Tibial nerve (tissue), 4 donors: ENCODE data around the gene DPP10. TPM values are rescaled to one million over a fixed set of nuclear protein-coding genes. Genes with fewer than 3 reads are reported as not detected.

ENCODE experiments used
- DNase-seq, 2 donors: peaks; one replicate each; pipeline ENCODE4 v3.0.0-alpha.2; 2019; ENCODE audit warnings: low spot score in 2 of 2
- H3K27ac ChIP-seq, 4 donors: fragments of 200-600 bp; sonication (generic) in 3 of 4; one replicate each; pipeline ENCODE4 v1.5.1; 2017 to 2019; ENCODE audit warnings: mild to moderate bottlenecking in 1 of 4
- H3K27me3 ChIP-seq, 2 donors: fragments of 200-600 bp; sonication (generic) in 1 of 2; one replicate each; pipeline versions ENCODE4 v1.5.1 to v1.6.0; 2017 to 2019
- H3K36me3 ChIP-seq, 3 donors: fragments of 200-600 bp; sonication (generic); one replicate each; pipeline ENCODE4 v1.5.1; 2018 to 2019
- H3K4me1 ChIP-seq, 4 donors: fragments of 200-600 bp; sonication (generic) in 3 of 4; one replicate each; pipeline ENCODE4 v1.5.1; 2017 to 2019
- H3K4me3 ChIP-seq, 4 donors: fragments of 200-600 bp; sonication (generic) in 3 of 4; one replicate each; pipeline ENCODE4 v1.5.1; 2017 to 2019; ENCODE audit warnings: mild to moderate bottlenecking in 1 of 4, moderate library complexity in 1 of 4
- H3K9me3 ChIP-seq, 4 donors: fragments of 200-600 bp; sonication (generic) in 3 of 4; one replicate each; pipeline ENCODE4 v1.5.1; 2017 to 2019
- EP300 ChIP-seq, 2 donors: sonication (generic); formaldehyde crosslinking; IDR thresholded peaks; one replicate each; pipeline ENCODE4 v1.6.1; 2017; ENCODE audit warnings: antibody characterized with exemption in 2 of 2, mild to moderate bottlenecking in 1 of 2
- POLR2A ChIP-seq, 2 donors: fragments of 450-650 bp; IDR thresholded peaks; one replicate each; pipeline ENCODE4 v1.6.1; 2017; ENCODE audit warnings: antibody characterized with exemption in 2 of 2, mild to moderate bottlenecking in 2 of 2, moderate library complexity in 2 of 2
- whole genome bisulfite sequencing, 2 donors: methylation state at CpG; one replicate each; pipeline ENCODE4 v1.1.5; 2018; 5-methylcytosine and 5-hydroxymethylcytosine counted together
- total RNA-seq, 4 donors: library from RNA; depleted of rRNA; stranded (reverse); fragments of >200 nt; gene quantifications; one replicate each; pipeline ENCODE4 v1.1.0, GENCODE V29; 2016
- TF ChIP-seq, protein P1 (sequence below), 5 experiments: fragments of 200-600 bp in 3 of 5; fragments of 450-650 bp in 2 of 5; sonication (generic) in 3 of 5; IDR thresholded peaks; one replicate each; pipeline ENCODE4 v1.5.1; 2016 to 2019; ENCODE audit warnings: antibody characterized with exemption in 5 of 5, mild to moderate bottlenecking in 3 of 5, moderate library complexity in 2 of 5

Gene DPP10
- total RNA-seq, 4 donors from 2014 or later, result 0.20 to 2.1 TPM; not detected in 2

DNA sequence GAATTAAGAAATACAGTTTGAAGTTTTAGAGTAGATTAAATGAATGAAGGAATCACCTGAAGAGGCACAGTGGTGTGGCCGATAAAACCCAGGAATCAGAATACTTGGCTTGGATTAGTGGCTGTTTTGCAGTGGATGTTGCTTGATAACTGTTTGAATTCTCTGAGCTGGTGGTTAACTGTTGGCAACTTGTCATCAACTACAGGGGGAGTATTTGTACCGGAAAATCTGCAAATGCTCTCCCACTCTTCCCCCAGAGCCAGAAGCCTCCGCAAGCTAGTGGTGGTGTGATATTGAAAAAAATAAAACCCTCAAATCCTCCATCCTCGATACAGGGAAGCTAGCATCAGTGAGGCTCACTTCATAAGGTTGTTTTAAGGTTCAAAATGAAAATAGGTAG is 326.7 kb downstream of the DPP10 start:
- Histone ChIP-seq H3K27ac (no peak overlapping the region), H3K4me3 (no peak overlapping the region), H3K4me1 (no peaks in the 10 kb centered on the region), H3K36me3 (no peaks in the 10 kb centered on the region), H3K27me3 (no peaks in the 10 kb centered on the region), H3K9me3 (no peaks in the 10 kb centered on the region)
- TF ChIP-seq POLR2A (IDR thresholded peaks at IDR 0.05), result no peak
- WGBS, 2 donors, result 75 to 79% methylated on average over 4 of the region's 4 CpGs
- no peak for DNase-seq

DNA sequence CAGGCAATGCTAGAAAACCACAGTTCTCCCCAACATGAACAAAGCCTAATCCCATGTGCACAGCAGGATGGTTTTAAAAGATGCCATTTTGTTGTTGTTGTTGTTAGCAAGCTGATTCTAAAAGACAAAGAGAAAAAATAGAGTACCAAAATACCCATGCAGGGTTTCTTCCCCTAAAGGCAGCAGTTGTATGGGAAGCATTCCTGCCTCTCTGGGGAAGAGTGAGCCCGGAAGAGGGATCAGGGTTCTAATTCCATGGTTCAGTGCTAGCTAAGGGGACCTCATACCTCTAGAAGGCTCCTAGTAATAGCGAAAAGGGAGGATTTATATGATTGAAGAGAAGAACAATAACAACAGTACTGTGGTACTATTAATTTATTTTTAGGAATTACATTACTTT is 327.6 kb downstream of the DPP10 start:
- WGBS, 2 donors, result 82 to 84% methylated on average over 2 of the region's 2 CpGs
- no peaks in the 10 kb centered on the region for H3K36me3 ChIP-seq

DNA sequence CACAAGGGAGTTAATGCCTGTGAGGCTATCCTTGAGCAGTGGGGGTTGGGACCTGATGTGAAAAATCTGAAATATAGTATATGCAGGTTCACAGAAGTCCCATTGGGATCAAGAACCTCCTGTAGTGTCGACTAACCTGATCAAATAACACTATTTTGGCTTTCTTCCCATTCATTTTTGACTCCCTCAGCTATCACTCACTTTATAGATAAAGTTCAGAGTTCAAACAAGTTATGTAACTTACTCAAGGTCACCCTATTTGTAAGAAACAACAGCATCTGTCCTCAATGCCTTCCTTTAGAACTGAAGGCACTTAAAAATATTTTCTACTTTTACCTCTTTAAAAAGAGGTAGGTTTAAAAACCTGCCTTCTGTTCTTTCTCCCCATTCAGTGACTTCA is 341.6 kb downstream of the DPP10 start:
- Histone ChIP-seq H3K9me3 (no peaks in the 10 kb centered on the region), H3K36me3 (no peaks in the 10 kb centered on the region), H3K4me1 (peaks cover 0 to 6% (median 0%) of the 10 kb centered on the region in 4 donors), H3K4me3 (no peak overlapping the region), H3K27me3 (no peaks in the 10 kb centered on the region), H3K27ac (no peak overlapping the region)
- 46 to 58% methylated on average over 1 of the region's 1 CpG for WGBS, 2 donors
- no peak for DNase-seq
- TF ChIP-seq, protein P1, sequence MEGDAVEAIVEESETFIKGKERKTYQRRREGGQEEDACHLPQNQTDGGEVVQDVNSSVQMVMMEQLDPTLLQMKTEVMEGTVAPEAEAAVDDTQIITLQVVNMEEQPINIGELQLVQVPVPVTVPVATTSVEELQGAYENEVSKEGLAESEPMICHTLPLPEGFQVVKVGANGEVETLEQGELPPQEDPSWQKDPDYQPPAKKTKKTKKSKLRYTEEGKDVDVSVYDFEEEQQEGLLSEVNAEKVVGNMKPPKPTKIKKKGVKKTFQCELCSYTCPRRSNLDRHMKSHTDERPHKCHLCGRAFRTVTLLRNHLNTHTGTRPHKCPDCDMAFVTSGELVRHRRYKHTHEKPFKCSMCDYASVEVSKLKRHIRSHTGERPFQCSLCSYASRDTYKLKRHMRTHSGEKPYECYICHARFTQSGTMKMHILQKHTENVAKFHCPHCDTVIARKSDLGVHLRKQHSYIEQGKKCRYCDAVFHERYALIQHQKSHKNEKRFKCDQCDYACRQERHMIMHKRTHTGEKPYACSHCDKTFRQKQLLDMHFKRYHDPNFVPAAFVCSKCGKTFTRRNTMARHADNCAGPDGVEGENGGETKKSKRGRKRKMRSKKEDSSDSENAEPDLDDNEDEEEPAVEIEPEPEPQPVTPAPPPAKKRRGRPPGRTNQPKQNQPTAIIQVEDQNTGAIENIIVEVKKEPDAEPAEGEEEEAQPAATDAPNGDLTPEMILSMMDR (IDR thresholded peaks at IDR 0.05), result no peak
- no peak for TF ChIP-seq POLR2A (IDR thresholded peaks at IDR 0.05)
- TF ChIP-seq EP300 (IDR thresholded peaks at IDR 0.05), result no peak

More for the DNA sequence above, 327.6 kb downstream of the DPP10 start:
- no peak for DNase-seq
- Histone ChIP-seq H3K9me3 (no peaks in the 10 kb centered on the region), H3K4me1 (no peaks in the 10 kb centered on the region), H3K27ac (no peak overlapping the region), H3K4me3 (no peak overlapping the region), H3K27me3 (no peaks in the 10 kb centered on the region)
- TF ChIP-seq EP300 (IDR thresholded peaks at IDR 0.05) (no peak), POLR2A (IDR thresholded peaks at IDR 0.05) (no peak)
- TF ChIP-seq, protein P1 (IDR thresholded peaks at IDR 0.05), result no peak

GRCh38 chr2:114784890-114785583 is 342.6 kb downstream of the DPP10 start:
- Histone ChIP-seq H3K27me3 (no peaks in the 10 kb centered on the region), H3K4me3 (no peak overlapping the region), H3K27ac (no peak overlapping the region), H3K9me3 (no peaks in the 10 kb centered on the region), H3K36me3 (no peaks in the 10 kb centered on the region), H3K4me1 (peaks cover 0 to 6% (median 0%) of the 10 kb centered on the region in 4 donors)
- WGBS, 2 donors, result 44 to 51% methylated on average over 6 of the region's 6 CpGs
- TF ChIP-seq, protein P1 (IDR thresholded peaks at IDR 0.05), result no peak
- TF ChIP-seq EP300 (IDR thresholded peaks at IDR 0.05), result peak in 1 of 2 donors; percentile 61
- peak; percentile 16 to 46 for DNase-seq

DNA sequence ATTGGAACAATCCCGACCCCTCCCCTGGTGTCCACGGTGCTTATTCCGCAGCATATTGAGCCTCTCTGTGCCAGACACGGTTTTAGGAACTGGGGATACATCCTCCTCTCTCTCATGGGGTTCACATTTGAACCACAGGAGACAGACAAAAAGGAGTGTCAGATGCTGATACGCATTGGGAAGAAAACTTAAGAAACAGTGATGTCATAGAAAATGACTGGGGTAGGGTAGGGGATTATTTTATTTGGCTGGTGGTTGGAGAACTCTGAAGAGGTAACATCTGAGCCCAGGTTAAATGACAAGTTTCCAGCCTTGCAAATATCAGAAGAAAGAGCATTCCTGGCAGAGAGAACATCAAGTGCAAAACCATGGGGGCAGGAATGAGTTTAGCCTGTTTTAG is 344.5 kb downstream of the DPP10 start:
- H3K36me3 ChIP-seq, result no peaks in the 10 kb centered on the region
- TF ChIP-seq, protein P1 (IDR thresholded peaks at IDR 0.05), result no peak
- TF ChIP-seq POLR2A (IDR thresholded peaks at IDR 0.05) (no peak), EP300 (IDR thresholded peaks at IDR 0.05) (no peak)
- WGBS, 2 donors, result 86% methylated on average over 5 of the region's 5 CpGs
- H3K4me1 ChIP-seq, result peaks cover 0 to 6% (median 0%) of the 10 kb centered on the region in 4 donors
- H3K27ac ChIP-seq, result no peak overlapping the region
- H3K4me3 ChIP-seq, result no peak overlapping the region
- H3K27me3 ChIP-seq, result no peaks in the 10 kb centered on the region
- H3K9me3 ChIP-seq, result no peaks in the 10 kb centered on the region
- no peak for DNase-seq
